ENCODE measurements around the gene WWTR1.

- TF ChIP-seq CTCF (IDR thresholded peaks at IDR 0.05; ENCODE audit: extremely low read depth in 1 of 2, insufficient read depth in 1 of 2, low read depth in 1 of 2, low read length in 2 of 2) (no peak), EZH2 (IDR thresholded peaks at IDR 0.05; ENCODE audit: borderline replicate concordance, low read depth, low read length, severe bottlenecking) (no peak), MAX (IDR thresholded peaks at IDR 0.05; ENCODE audit: insufficient read depth, insufficient read length) (no peak), POLR2AphosphoS5 (IDR thresholded peaks at IDR 0.05; ENCODE audit: insufficient read depth, low read depth, low read length) (no peak)
Observed at GRCh38 chr3:149545049-149545448, 112.8 kb downstream of the WWTR1 start.
